Measurements from ENCODE around the gene YIPF5. TPM values are rescaled to one million over a fixed set of nuclear protein-coding genes. Genes with fewer than 3 reads are reported as not detected.

Gene YIPF5
- 26.1 TPM for polyA plus RNA-seq (2013, experiment 1 of 2)
- 26.3 TPM for polyA plus RNA-seq (2013, experiment 2 of 2)

DNA sequence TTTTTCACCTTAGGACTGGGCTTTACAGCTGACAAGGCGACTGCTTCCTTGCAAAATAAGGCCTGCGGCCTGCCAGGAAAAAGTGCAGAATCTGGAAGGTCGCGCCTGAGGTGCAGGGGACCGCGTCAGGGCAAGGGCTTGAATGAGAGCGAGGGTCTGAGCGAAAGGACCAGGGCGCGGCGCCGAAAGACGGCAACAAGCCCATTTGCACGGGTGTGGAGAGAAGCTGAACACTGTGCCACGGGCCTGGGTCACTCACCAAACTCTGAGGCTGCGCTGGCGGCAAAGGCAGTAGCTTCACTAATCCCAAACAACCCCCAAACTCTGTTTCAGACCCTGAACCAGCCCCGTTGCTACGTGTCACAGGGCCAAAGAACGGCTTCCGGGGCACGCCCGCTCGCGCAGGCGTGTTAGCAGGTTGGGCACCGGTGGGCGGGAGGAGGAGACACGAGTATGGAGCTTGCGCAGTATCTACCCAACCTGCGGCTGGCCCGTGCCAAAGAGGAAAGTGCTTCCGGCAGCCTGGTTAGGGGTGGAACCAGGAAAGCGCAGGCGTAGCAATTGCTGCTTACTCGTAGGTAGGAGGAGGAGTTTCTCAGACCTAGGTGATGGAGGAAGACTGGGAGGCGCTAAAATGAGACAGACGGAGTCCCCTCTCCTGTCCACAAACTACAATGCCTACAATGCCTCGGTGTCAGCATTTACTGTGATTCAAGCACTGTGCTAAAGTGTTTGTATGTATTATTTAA lies at the start of gene YIPF5, which contains the start of gene KCTD16:
Gene YIPF5 (minus strand): TSS at position 384 of the 749 bp plus-strand sequence. CDS start 704 bp downstream, outside the sequence.
Gene KCTD16 (plus strand): TSS at position 598 of the 749 bp plus-strand sequence.
- Histone ChIP-seq H3K9me3 (ENCODE audit: insufficient read depth, low read depth, low read length) (no peaks in the 10 kb centered on the region), H3K36me3 (ENCODE audit: insufficient read depth, low read length) (peaks cover 35% of the 10 kb centered on the region), H3K9ac (ENCODE audit: low read depth, low read length) (peak within 1 kb of the TSS; percentile 80), H3K4me3 (ENCODE audit: low read length) (peak within 1 kb of the TSS; percentile 78), H3K27me3 (ENCODE audit: insufficient read depth, low read length) (no peaks in the 10 kb centered on the region), H3K27ac (ENCODE audit: low read depth, low read length) (peak within 1 kb of the TSS; percentile 69; the same call in 1 of the 2 replicates), H3K4me1 (ENCODE audit: insufficient read depth, low read length) (peaks cover 5% of the 10 kb centered on the region; the same call in 1 of the 2 replicates)
- WGBS, result 1% methylated on average over 36 of the region's 39 CpGs

DNA sequence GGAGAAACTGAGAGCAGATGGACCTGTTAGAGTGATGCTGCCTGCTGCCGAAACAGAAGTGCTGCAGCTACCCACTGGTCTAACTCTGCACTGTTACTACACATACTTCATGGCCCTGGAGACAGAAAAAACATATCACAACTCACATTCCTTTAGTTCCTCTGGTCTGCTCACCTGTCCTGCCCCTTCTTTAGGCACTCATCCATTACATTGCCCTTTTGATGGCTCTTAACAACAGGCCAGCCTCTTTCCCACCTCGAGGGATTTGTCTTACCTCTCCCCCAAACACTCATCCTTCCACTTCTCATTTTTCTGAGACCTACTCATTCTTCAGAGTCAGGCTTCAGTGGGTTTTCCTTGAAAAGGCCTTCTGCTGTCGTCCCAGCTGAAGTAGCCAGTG lies 49.4 kb upstream of the YIPF5 start:
- Histone ChIP-seq H3K4me1 (ENCODE audit: insufficient read depth, low read length) (no peaks in the 10 kb centered on the region), H3K27me3 (ENCODE audit: insufficient read depth, low read length) (no peaks in the 10 kb centered on the region), H3K27ac (ENCODE audit: low read depth, low read length) (no peak overlapping the region), H3K4me3 (ENCODE audit: low read length) (no peak overlapping the region), H3K36me3 (ENCODE audit: insufficient read depth, low read length) (no peaks in the 10 kb centered on the region), H3K9me3 (ENCODE audit: insufficient read depth, low read depth, low read length) (no peaks in the 10 kb centered on the region), H3K9ac (ENCODE audit: low read depth, low read length) (no peak overlapping the region)
- 92% methylated on average over 3 of the region's 3 CpGs for WGBS

DNA sequence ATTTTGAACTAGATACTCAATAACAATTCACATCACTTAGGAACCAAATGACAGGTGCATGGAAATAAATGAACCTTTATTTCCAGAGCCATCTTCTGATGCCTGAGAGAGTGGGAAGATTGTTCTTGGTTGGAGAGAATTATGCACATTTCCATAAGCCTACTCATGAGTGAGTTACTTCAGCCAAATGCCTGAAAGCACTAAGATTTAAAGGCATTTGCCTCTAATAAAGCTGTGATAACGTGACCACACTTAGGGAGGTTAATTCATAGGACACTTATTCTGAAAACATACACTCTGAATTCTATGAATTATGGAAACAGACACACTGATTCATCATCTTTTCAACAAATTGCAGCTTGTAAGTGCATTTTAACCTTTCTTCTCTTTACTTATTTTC lies 40.2 kb upstream of the YIPF5 start:
- Histone ChIP-seq H3K9me3 (ENCODE audit: insufficient read depth, low read depth, low read length) (no peaks in the 10 kb centered on the region), H3K4me1 (ENCODE audit: insufficient read depth, low read length) (no peaks in the 10 kb centered on the region), H3K27me3 (ENCODE audit: insufficient read depth, low read length) (peaks cover 17% of the 10 kb centered on the region), H3K9ac (ENCODE audit: low read depth, low read length) (no peak overlapping the region), H3K27ac (ENCODE audit: low read depth, low read length) (no peak overlapping the region), H3K4me3 (ENCODE audit: low read length) (no peak overlapping the region), H3K36me3 (ENCODE audit: insufficient read depth, low read length) (no peaks in the 10 kb centered on the region)
- 100% methylated on average over 1 of the region's 1 CpG for WGBS

DNA sequence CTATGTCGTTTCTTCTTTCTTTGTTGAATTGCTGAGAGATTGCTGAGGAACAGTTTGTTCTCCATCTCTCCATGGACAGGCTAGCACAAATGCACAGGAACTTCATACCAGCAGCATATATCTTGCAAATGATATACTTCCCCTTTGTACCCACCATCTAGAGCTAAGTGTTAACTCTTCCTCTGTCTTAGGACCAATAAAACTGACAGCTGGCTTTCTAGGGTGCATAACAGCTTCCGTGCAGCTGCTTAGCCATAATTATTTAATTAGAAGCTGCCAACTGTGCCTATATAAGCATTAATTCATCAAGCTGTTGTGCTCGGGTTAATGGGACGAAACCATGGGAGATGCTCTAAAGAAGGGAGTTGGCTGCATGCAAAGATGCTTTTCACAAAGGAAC lies 38.9 kb upstream of the YIPF5 start:
- WGBS, result 94% methylated on average over 4 of the region's 4 CpGs
- no peaks in the 10 kb centered on the region for H3K9me3 ChIP-seq (ENCODE audit: insufficient read depth, low read depth, low read length)
- no peak overlapping the region for H3K27ac ChIP-seq (ENCODE audit: low read depth, low read length)
- no peak overlapping the region for H3K4me3 ChIP-seq (ENCODE audit: low read length)
- H3K36me3 ChIP-seq (ENCODE audit: insufficient read depth, low read length), result no peaks in the 10 kb centered on the region
- H3K27me3 ChIP-seq (ENCODE audit: insufficient read depth, low read length), result peaks cover 30% of the 10 kb centered on the region
- H3K4me1 ChIP-seq (ENCODE audit: insufficient read depth, low read length), result peaks cover 5% of the 10 kb centered on the region; the same call in 1 of the 2 replicates
- H3K9ac ChIP-seq (ENCODE audit: low read depth, low read length), result no peak overlapping the region

DNA sequence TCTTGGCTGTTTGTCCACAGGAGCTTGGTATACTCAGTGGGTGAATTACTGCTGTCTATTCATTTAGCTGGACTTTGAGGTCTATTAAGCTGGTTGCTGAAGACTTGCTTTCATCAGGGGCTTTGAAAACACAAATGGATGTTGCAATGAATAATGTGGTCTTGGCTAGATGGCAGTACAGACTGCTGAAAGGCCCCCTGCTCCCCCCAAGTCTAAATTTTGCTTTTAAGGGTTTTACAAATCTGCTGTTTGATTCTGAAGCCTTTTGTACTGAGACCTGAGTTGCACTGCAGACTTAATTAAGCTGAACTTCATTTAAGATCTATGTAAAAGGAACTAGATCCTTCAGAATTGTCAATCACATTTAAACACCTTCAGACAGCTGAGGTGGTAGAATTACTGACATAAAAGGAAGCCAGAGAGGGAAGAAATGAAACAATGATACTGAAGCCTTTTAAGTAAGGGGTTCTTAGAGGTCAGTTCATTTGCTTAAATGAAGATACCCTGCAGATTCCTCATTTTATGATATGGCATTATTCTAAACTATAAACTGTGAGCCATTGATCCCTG lies 37.5 kb upstream of the YIPF5 start:
- Histone ChIP-seq H3K4me1 (ENCODE audit: insufficient read depth, low read length) (peaks cover 10% of the 10 kb centered on the region; the same call in 1 of the 2 replicates), H3K9me3 (ENCODE audit: insufficient read depth, low read depth, low read length) (no peaks in the 10 kb centered on the region), H3K9ac (ENCODE audit: low read depth, low read length) (no peak overlapping the region), H3K36me3 (ENCODE audit: insufficient read depth, low read length) (no peaks in the 10 kb centered on the region), H3K27ac (ENCODE audit: low read depth, low read length) (no peak overlapping the region), H3K27me3 (ENCODE audit: insufficient read depth, low read length) (peaks cover 30% of the 10 kb centered on the region), H3K4me3 (ENCODE audit: low read length) (no peak overlapping the region)

DNA sequence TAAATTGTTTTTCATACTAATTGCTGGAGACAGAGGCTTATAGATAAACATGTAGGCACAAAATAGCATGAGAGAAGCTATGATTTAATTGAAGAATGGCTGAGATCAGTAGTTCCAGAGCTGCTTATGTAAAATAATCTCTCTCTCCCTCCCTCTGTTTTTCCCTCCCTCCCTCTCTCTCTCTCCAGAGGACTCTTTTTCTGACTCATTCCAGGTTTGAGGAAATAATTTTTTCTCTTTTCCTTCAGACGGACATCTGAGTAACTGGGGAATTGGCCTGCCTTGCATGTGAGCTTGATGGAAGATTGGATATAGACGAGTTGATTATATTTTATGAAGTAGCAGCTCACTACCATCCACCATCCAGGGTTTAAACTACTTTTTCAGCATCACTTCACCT lies 35.7 kb upstream of the YIPF5 start:
- WGBS, result no CpG with 5 or more reads among the region's 2 CpGs
- H3K27me3 ChIP-seq (ENCODE audit: insufficient read depth, low read length), result peaks cover 30% of the 10 kb centered on the region
- H3K4me1 ChIP-seq (ENCODE audit: insufficient read depth, low read length), result peaks cover 10% of the 10 kb centered on the region; the same call in 1 of the 2 replicates
- H3K4me3 ChIP-seq (ENCODE audit: low read length), result no peak overlapping the region
- H3K36me3 ChIP-seq (ENCODE audit: insufficient read depth, low read length), result no peaks in the 10 kb centered on the region
- H3K27ac ChIP-seq (ENCODE audit: low read depth, low read length), result no peak overlapping the region
- H3K9ac ChIP-seq (ENCODE audit: low read depth, low read length), result no peak overlapping the region
- no peaks in the 10 kb centered on the region for H3K9me3 ChIP-seq (ENCODE audit: insufficient read depth, low read depth, low read length)

DNA sequence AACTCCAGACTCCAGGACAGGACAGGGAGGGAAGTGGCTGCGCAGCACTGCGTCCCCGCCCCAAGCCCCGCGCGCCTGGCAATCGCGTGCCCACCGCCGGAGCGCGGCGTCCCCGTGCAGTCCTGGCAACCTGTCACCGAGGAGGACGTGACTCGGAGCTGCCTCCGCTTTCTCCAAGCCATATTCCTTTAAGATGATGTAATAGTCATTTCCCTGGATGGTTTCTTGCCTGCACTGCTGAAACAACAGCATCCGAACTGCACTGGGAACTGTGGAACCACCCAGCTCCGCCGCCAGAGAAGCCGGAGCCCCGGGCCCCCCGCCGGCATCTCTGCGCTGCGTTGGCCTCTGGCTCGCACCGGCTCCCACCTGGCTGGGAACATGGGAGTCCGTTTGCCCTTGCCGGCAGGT lies 34.7 kb upstream of the YIPF5 start:
- H3K4me1 ChIP-seq (ENCODE audit: insufficient read depth, low read length), result peaks cover 10% of the 10 kb centered on the region; the same call in 1 of the 2 replicates
- peak overlapping the region; percentile 60 for H3K4me3 ChIP-seq (ENCODE audit: low read length)
- H3K36me3 ChIP-seq (ENCODE audit: insufficient read depth, low read length), result no peaks in the 10 kb centered on the region
- peaks cover 30% of the 10 kb centered on the region for H3K27me3 ChIP-seq (ENCODE audit: insufficient read depth, low read length)
- WGBS, result 1% methylated on average over 31 of the region's 31 CpGs
- no peaks in the 10 kb centered on the region for H3K9me3 ChIP-seq (ENCODE audit: insufficient read depth, low read depth, low read length)
- H3K27ac ChIP-seq (ENCODE audit: low read depth, low read length), result no peak overlapping the region
- H3K9ac ChIP-seq (ENCODE audit: low read depth, low read length), result peak overlapping the region; percentile 53; the same call in 1 of the 2 replicates

DNA sequence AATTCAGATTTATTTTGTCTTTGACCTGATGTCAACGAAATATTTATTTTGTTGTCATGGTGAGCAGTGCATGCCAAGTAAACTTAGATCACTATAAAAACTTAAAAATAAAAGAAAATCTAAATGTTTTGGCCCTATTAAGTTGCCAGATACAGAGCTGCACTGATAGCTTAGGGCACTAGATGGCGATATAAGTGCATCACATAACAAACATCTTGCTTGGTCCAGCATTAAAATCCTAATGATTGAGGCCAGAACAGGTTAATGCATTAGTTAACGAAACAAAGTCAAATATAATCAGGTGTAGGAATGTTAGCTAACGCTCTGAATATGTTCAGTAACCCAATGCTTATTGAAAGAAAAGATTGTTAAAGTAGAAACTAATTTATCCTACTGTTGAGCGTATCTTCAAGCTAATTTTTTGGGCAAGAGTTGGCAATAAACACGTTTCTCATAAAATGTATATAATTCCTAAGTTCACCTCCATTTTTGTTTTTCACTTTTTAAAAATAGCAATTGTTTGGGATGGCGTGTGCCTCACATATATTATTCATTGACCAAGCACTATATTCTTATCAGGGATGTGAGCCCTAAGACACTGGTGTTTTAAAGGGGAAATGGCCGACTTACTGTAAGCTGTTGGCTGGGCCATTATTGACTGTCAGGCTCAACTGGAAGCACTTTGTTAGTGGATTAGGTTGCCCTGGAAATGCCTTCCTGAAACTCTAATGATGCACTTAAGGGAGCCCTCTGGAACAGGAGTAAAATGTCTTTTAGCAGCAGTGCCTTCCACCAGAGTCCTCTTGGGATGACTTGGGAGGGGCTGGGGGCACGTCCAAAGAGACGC lies 33.5 kb upstream of the YIPF5 start:
- no peak overlapping the region for H3K9ac ChIP-seq (ENCODE audit: low read depth, low read length)
- H3K27me3 ChIP-seq (ENCODE audit: insufficient read depth, low read length), result peaks cover 30% of the 10 kb centered on the region
- no peaks in the 10 kb centered on the region for H3K9me3 ChIP-seq (ENCODE audit: insufficient read depth, low read depth, low read length)
- WGBS, result 60% methylated on average over 8 of the region's 10 CpGs
- H3K36me3 ChIP-seq (ENCODE audit: insufficient read depth, low read length), result no peaks in the 10 kb centered on the region
- H3K4me3 ChIP-seq (ENCODE audit: low read length), result no peak overlapping the region
- H3K27ac ChIP-seq (ENCODE audit: low read depth, low read length), result no peak overlapping the region
- peaks cover 10% of the 10 kb centered on the region; the same call in 1 of the 2 replicates for H3K4me1 ChIP-seq (ENCODE audit: insufficient read depth, low read length)

DNA sequence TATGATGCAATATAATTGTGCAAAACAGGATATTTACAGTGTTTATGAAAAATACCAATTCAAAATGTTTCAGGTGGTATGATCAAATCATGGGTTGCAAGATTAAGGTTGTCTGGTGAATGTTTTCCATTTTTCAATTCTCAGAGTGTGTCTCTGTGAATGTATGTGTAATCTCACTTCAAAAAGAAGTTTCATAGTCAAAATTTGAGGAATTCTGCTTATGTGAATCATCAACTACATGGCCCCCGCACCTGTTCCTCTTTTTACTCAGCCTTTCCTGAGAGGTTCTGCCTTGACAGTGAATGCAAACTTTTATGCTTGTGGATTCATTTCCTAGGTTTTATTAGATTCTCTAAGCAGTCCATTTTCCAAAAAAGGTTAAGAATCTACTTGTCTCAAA lies 32.3 kb upstream of the YIPF5 start:
- H3K9ac ChIP-seq (ENCODE audit: low read depth, low read length), result no peak overlapping the region
- WGBS, result 100% methylated on average over 1 of the region's 1 CpG
- H3K4me1 ChIP-seq (ENCODE audit: insufficient read depth, low read length), result peaks cover 10% of the 10 kb centered on the region; the same call in 1 of the 2 replicates
- no peak overlapping the region for H3K27ac ChIP-seq (ENCODE audit: low read depth, low read length)
- H3K9me3 ChIP-seq (ENCODE audit: insufficient read depth, low read depth, low read length), result no peaks in the 10 kb centered on the region
- no peaks in the 10 kb centered on the region for H3K36me3 ChIP-seq (ENCODE audit: insufficient read depth, low read length)
- H3K27me3 ChIP-seq (ENCODE audit: insufficient read depth, low read length), result peaks cover 30% of the 10 kb centered on the region
- no peak overlapping the region for H3K4me3 ChIP-seq (ENCODE audit: low read length)

DNA sequence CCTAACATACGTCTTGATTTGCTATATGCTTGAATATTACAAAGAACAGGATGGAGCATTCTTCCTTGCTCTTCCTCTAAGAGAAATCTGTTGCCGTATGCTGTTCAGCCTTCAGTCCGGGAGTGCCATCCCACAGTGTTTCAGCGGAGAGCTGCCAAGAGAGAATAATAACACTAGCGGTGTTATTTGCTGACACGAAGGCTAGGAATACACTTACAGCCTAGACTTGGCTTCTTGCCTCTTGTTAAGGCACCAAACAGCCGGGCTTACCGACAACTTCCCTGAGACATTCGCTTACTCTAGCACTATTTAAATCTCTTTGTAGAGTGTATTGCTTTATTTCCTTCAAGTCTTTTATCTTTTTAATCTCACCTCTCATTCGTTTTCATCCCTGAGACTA lies 31.6 kb upstream of the YIPF5 start:
- no peak overlapping the region for H3K4me3 ChIP-seq (ENCODE audit: low read length)
- no peaks in the 10 kb centered on the region for H3K9me3 ChIP-seq (ENCODE audit: insufficient read depth, low read depth, low read length)
- no peak overlapping the region for H3K9ac ChIP-seq (ENCODE audit: low read depth, low read length)
- no peak overlapping the region for H3K27ac ChIP-seq (ENCODE audit: low read depth, low read length)
- peaks cover 27% of the 10 kb centered on the region for H3K27me3 ChIP-seq (ENCODE audit: insufficient read depth, low read length)
- WGBS, result 94% methylated on average over 9 of the region's 10 CpGs
- H3K36me3 ChIP-seq (ENCODE audit: insufficient read depth, low read length), result no peaks in the 10 kb centered on the region
- peaks cover 10% of the 10 kb centered on the region; the same call in 1 of the 2 replicates for H3K4me1 ChIP-seq (ENCODE audit: insufficient read depth, low read length)

DNA sequence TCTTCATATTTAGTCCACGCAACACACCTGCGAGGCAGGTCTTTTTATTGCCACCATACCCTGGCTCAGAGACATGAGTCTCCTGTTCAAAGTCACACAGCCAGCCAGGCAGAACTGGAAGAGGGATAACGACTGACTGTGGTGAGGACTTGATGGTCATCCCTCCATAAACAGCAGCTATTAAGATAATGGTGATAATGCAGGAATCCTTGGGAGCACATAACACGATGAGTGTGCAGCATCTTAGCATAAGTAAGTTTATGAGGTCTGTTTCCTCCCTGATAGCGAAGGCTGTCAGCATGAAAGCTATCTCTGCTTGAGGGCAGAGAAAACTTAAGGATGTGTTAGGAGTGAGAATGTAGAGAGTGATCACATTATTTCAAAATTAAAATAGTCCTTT lies 31.1 kb upstream of the YIPF5 start:
- H3K36me3 ChIP-seq (ENCODE audit: insufficient read depth, low read length), result no peaks in the 10 kb centered on the region
- H3K4me3 ChIP-seq (ENCODE audit: low read length), result no peak overlapping the region
- 82% methylated on average over 5 of the region's 5 CpGs for WGBS
- H3K4me1 ChIP-seq (ENCODE audit: insufficient read depth, low read length), result peaks cover 10% of the 10 kb centered on the region; the same call in 1 of the 2 replicates
- H3K9ac ChIP-seq (ENCODE audit: low read depth, low read length), result no peak overlapping the region
- peaks cover 22% of the 10 kb centered on the region for H3K27me3 ChIP-seq (ENCODE audit: insufficient read depth, low read length)
- no peaks in the 10 kb centered on the region for H3K9me3 ChIP-seq (ENCODE audit: insufficient read depth, low read depth, low read length)
- H3K27ac ChIP-seq (ENCODE audit: low read depth, low read length), result no peak overlapping the region
